Activated naive CD8-positive, alpha-beta T cell (primary cell): ENCODE data around the gene DPCD.
A peak's percentile ranks its signal among the peaks of the same experiment; 100 is the strongest.
"Not testable (repeated sequence)": the region's sequence is repeated elsewhere in the genome, so short reads cannot be mapped to it uniquely, and the experiment has no call there.

Experiments
- H3K27ac Mint-ChIP-seq: one replicate; pipeline ENCODE4 v1.8.0; 2021; ENCODE audit warnings: mixed read lengths
- H3K27me3 Mint-ChIP-seq: one replicate; pipeline ENCODE4 v1.8.0; 2021; ENCODE audit warnings: mixed read lengths
- H3K36me3 Mint-ChIP-seq: one replicate; pipeline ENCODE4 v1.8.0; 2021; ENCODE audit warnings: mixed read lengths
- H3K4me1 Mint-ChIP-seq: one replicate; pipeline ENCODE4 v1.8.0; 2021; ENCODE audit warnings: low read depth, mixed read lengths
- H3K4me3 Mint-ChIP-seq: one replicate; pipeline ENCODE4 v1.8.0; 2021; ENCODE audit warnings: mild to moderate bottlenecking, mixed read lengths
- H3K9me3 Mint-ChIP-seq: one replicate; pipeline ENCODE4 v1.8.0; 2021; ENCODE audit warnings: low read depth, mixed read lengths

DPCD gene

DNA sequence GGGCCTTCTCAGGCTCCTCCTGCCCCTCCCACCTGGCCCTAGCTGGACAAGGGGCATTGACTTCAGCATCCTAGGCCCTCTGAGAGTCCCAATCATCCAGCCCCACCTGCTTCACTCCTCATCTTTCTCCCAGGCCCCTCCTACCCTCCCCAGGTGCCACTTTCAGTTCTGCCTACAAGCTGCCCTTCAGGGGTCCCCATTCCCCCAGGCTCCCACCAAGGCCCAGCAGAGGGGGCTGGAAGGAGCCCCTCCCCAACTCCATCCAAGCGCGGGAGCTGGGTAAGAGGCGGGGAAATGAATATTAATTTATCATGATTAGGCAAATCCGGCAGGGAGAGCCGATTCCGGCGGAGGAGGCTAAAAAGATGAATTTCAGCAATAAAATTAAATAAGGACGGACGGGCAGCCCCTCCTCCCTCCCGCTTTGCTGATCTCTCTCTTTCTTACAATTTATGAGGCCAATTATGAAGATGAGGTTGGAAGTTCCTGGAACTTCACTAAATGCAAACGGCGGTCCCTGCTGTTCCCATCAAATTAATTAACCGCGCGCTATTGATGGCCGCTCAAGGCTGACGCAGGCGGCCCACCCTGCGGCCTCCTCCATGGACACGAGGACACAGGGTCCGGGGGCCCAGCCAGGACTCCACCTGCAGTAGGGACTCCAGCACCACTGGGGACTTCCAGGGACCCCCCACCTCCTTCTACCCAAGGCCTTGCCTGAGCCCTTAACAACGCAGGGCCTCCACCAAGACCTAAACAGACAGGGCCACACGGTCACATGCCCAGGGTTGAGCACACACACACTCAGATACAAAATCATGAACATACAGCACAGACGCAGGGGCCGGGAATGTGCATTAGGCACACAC lies 14.0 kb upstream of the DPCD start:
- H3K9me3 Mint-ChIP-seq: no peaks in the 10 kb centered on the region
- H3K27ac Mint-ChIP-seq: no peak overlapping the region
- H3K36me3 Mint-ChIP-seq: no peaks in the 10 kb centered on the region
- H3K4me1 Mint-ChIP-seq: peaks cover 5% of the 10 kb centered on the region
- H3K27me3 Mint-ChIP-seq: peaks cover 2% of the 10 kb centered on the region
- H3K4me3 Mint-ChIP-seq: no peak overlapping the region

DNA sequence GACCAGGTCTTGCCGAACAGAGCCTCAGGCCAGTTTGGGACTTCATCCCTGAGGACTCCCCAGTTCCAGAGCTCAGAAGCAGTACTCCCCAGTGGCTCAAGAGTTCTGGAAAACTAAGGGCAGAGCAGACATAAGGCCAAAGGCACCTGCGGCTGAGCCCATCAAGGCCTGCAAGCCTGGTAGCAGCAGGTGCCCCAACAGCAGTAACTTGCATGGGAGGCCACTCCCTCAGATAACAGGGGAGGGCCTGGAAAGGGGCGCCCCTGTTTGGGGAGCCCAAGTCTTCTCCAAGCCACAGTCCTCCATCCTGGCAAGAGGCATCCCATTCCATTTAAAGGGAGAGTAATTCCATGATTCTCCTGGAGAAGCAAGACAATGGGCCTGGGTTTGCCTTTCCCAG lies 13.0 kb upstream of the DPCD start:
- Mint-ChIP-seq H3K36me3 (no peaks in the 10 kb centered on the region), H3K9me3 (no peaks in the 10 kb centered on the region), H3K27me3 (no peaks in the 10 kb centered on the region), H3K4me3 (no peak overlapping the region), H3K27ac (no peak overlapping the region), H3K4me1 (no peaks in the 10 kb centered on the region)

DNA sequence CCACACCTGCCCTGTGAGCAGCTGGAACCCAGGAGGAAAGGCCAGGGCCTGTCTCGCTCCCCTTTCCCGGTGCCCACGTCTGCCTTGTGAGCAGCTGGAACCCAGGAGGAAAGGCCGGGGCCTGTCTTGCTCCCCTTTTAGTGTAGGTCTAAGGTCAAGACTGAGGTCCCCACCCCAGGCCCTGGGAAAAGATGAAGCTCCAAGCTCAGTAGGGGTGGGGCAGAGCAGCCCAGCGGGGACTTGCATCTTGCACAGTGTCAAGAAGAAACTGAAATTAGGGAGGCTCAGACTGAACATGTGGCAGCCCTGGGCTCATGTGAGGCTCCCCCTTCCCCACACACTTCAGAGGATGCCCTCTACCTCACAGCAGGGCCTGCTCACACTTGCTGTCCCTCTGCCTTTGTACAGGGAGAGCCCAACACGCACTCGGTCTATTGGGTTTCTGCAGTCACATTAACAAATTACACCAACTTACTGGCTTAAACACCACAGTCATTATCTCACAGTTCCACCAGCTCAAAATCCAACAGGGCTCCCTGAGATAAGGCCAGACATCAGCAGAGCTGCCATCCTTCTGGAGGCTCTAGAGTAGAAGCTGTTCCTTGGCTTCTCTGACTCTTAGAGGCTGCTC lies 12.4 kb upstream of the DPCD start:
- Mint-ChIP-seq H3K4me1 (no peaks in the 10 kb centered on the region), H3K27me3 (no peaks in the 10 kb centered on the region), H3K36me3 (no peaks in the 10 kb centered on the region), H3K27ac (no peak overlapping the region), H3K4me3 (no peak overlapping the region), H3K9me3 (no peaks in the 10 kb centered on the region)

DNA sequence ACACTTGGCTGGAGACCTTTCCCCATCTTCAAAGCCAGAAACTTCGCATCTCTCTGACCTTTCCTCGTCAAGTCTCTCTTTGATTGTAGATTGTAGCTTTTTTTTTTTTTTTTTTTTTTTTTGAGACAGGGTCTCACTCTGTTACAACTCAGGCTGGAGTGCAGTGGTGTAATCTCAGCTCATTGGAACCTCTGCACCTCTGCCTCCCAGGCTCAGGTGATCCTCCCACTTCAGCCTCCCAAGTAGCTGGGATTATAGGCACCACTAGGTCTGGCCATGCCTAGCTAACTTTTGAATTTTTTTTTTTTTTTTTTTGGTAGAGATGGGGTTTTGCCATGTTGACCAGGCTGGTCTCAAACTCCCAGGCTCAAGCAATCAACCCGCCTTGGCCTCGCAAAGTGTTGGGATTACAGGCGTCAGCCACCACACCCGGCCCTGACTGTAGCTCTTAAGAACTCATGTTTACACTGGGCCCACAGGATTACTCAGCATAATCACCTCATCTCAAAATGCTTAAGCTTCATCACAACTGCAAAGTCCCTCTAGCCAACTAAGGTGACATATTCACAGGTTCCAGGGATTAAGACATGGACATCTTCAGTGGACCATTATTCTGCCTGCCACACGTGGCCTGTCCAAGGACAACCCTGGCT lies 11.8 kb upstream of the DPCD start:
- H3K9me3 Mint-ChIP-seq: no peaks in the 10 kb centered on the region
- no peaks in the 10 kb centered on the region for H3K36me3 Mint-ChIP-seq
- H3K4me3 Mint-ChIP-seq: no peak overlapping the region
- H3K4me1 Mint-ChIP-seq: no peaks in the 10 kb centered on the region
- H3K27ac Mint-ChIP-seq: no peak overlapping the region
- H3K27me3 Mint-ChIP-seq: no peaks in the 10 kb centered on the region

DNA sequence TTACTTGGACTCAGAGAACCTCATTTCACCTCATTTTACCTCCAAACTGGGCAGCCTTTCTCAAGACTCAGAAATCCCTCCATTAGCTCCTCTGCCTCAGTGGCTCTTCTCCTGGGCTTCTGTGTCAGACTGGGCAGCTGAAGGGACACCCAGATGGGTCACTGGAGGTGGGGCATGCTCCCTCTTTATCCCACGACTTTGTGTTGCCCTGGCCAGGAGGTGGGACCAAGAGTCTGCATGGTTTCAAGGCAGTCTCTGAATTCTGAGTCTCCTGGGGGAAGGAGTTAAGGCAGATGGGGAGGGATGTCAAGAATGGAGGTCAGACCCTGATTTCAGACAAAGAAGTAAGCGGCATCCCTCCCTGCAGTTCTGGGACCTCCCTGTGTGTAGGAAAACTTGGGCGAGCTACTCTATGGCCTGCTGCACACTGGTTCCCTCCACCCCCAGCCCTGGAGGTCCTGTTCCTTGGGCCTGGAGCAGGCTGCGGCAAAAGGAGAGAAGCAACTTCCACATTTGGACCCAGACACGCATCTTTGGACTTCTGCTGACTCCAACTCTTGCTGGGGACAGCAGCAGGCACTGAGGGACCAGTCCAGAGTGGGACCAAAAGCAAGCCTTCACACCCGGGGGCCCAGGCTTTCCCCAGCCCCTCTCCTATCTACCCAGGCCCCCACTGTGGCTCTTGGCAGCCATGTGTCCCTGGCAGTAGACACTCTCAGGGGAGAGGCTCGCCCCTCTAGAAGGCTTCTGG lies 10.8 kb upstream of the DPCD start:
- no peaks in the 10 kb centered on the region for H3K27me3 Mint-ChIP-seq
- no peak overlapping the region for H3K27ac Mint-ChIP-seq
- H3K36me3 Mint-ChIP-seq: no peaks in the 10 kb centered on the region
- H3K4me3 Mint-ChIP-seq: no peak overlapping the region
- H3K4me1 Mint-ChIP-seq: no peaks in the 10 kb centered on the region
- H3K9me3 Mint-ChIP-seq: no peaks in the 10 kb centered on the region

DNA sequence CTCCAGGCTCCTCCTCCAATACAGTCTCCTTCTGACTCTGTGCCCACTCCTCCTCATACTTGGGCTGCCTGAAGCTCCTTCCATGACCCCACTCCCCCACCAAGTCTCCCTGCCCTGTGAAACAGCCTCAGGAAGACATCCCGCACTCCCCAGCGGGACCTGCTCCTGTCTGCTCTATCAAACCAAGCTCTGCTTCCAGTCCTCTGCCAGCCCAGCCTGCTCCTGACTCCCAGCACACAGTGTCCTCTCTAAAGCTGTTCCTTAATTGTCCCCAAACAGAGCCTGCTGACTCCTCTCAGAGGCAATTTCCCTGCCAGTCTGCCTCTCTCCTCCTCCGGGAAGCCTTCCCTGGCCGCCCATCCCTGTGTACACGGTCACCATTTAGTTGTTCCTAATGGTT lies 9.9 kb upstream of the DPCD start:
- H3K27ac Mint-ChIP-seq: peak overlapping the region; percentile 34

DNA sequence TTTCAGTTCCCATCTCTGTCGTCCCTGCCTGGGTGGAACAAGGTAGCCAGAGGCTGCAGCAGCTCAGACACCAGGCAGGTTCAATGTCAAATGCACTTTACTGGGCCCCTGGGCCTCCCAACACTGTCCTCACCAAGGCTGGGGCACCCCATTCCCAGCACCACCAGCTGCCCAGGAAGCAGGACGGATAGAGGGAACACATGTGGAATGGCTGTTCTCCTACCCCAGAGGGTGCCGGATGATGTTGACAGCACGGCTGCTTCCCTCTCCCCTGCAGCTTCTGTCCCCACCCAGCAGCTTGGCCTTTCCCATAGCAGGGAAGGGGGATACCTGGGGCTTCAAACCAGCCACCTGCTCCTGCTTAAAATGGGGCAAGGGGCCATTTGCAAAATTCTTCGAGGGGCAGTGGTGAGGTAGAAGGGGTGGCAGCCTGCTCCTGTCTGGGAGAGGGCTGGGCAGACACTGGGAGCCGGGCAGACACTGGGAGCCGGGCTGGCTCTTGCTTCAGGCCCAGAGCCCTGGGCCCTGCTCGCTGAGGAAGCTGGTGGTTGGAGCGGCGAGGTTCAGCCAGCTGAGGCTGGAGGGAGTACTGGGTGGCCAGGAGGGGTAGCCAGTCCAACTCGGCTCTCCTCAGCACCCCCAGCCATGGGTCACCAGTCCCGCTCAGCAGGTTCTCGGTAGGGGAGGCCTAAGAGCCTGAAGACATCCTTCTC lies 9.2 kb upstream of the DPCD start:
- peak overlapping the region; percentile 2 for H3K27ac Mint-ChIP-seq
- H3K36me3 Mint-ChIP-seq: peaks cover 1% of the 10 kb centered on the region
- peaks cover 2% of the 10 kb centered on the region for H3K4me1 Mint-ChIP-seq
- H3K4me3 Mint-ChIP-seq: no peak overlapping the region
- H3K27me3 Mint-ChIP-seq: no peaks in the 10 kb centered on the region
- no peaks in the 10 kb centered on the region for H3K9me3 Mint-ChIP-seq

More for the DNA sequence above, 9.9 kb upstream of the DPCD start:
- Mint-ChIP-seq H3K9me3 (no peaks in the 10 kb centered on the region), H3K36me3 (no peaks in the 10 kb centered on the region), H3K4me3 (no peak overlapping the region), H3K27me3 (no peaks in the 10 kb centered on the region), H3K4me1 (no peaks in the 10 kb centered on the region)

DNA sequence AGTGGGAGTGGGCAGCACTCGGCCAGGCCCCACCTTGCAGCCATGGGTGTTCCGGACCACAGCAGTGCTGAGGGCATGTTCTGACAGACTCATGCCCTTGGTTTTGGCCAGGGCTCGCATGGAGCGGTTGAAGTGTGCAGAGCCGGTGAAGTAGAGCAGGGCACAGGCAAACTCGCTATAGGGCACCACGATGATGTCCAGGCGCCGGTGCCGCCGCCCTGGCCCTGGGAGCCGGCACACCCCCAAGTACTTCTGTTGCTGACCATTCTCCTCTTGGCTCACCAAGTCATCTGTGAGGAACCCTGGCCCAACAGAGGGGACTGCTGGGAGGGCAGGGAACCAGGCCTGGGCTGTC lies 8.6 kb upstream of the DPCD start:
- Mint-ChIP-seq H3K4me1 (peaks cover 2% of the 10 kb centered on the region), H3K36me3 (peaks cover 2% of the 10 kb centered on the region), H3K4me3 (no peak overlapping the region), H3K27me3 (no peaks in the 10 kb centered on the region), H3K27ac (no peak overlapping the region), H3K9me3 (no peaks in the 10 kb centered on the region)

DNA sequence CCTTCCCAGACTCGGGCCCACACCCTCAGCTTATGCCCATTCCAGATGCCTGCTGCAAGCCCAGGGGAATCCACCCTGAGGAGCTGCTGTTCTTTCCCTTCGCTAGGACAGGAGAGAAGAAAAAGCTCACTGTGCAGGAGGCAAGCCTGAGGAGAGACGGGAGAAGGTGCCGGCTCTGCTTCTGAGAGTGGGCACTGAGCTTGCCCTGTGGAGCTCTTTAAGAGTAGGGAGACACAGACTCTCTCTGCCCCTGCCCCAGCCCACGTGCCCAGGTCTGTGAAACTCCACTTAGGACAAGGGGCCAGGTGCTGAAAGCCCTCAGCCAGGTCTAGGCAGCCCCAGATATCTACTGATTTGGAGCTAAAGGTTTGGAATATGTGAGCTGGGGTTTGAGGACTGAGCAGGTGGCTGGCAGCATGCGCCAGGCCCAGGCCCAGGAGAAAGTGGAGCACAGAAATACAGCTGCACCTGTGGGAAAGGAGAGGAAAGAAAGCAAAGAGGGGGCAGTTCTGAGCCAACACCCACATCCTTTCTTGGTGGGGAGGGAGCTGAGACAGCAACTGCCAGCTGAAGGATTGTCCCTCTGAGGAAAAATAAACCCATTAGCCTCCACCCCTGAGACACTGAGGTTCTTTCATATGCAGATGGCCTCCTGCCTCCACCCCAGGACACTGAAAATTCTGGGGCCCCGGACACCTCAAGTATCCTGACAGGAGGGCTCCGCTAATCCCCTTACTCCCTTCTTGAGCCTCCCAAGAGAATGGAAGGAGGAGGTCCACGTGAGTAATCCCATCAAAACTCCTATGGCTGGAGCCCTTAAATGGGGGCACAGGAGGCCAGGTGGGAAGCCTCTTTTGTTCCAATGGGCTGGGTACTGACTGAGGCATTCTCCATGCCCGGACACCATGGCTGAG lies 7.4 kb upstream of the DPCD start:
- H3K27me3 Mint-ChIP-seq: no peaks in the 10 kb centered on the region
- peaks cover 2% of the 10 kb centered on the region for H3K36me3 Mint-ChIP-seq
- no peak overlapping the region for H3K27ac Mint-ChIP-seq
- H3K4me1 Mint-ChIP-seq: peaks cover 2% of the 10 kb centered on the region
- no peaks in the 10 kb centered on the region for H3K9me3 Mint-ChIP-seq
- H3K4me3 Mint-ChIP-seq: no peak overlapping the region

DNA sequence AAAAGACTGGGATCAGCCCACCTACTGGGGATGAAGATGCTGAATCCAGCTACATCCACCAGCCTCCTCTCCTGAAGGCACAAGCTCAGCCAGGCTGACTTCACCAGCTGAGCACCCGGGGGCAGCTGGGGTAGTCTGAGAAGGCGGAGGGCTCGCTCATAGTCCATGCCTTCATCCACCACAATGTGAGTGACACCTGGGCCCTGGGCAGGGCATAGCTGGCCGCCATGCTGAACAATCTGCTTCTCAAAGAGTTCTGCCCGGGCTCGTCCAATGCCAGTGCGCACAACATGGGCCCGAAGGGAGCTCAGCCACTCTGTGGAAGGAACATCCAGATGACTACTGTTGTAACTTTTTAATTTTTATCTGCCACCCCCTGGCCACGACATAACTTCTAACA lies 2.3 kb upstream of the DPCD start:
- Mint-ChIP-seq H3K4me3 (peak overlapping the region; percentile 59), H3K27ac (no peak overlapping the region), H3K36me3 (peaks cover 2% of the 10 kb centered on the region), H3K9me3 (no peaks in the 10 kb centered on the region), H3K27me3 (no peaks in the 10 kb centered on the region), H3K4me1 (peaks cover 19% of the 10 kb centered on the region)

DNA sequence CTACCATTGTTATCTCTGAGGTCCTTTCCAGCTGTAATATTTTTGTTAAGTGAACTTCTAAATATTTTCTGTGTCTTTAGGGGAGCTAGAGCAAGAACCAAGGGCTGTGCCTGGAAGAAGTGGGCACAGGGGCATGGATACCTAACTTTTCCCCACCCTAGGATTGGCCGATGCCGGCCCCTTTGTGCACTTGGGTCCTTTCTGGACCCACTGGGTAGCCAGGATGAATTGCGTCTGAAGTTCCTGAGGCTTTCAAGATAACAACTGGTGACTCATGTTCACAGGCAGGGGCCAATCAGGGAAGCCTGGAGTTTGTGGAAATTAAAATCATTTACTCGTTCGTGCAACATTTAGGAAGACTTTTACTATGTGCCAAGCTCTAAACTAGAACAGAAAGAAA lies 758 bp downstream of the DPCD start:
- no peaks in the 10 kb centered on the region for H3K27me3 Mint-ChIP-seq
- H3K4me3 Mint-ChIP-seq: peak overlapping the region; percentile 92
- no peak overlapping the region for H3K27ac Mint-ChIP-seq
- peaks cover 17% of the 10 kb centered on the region for H3K4me1 Mint-ChIP-seq
- peaks cover 2% of the 10 kb centered on the region for H3K36me3 Mint-ChIP-seq
- H3K9me3 Mint-ChIP-seq: no peaks in the 10 kb centered on the region

DNA sequence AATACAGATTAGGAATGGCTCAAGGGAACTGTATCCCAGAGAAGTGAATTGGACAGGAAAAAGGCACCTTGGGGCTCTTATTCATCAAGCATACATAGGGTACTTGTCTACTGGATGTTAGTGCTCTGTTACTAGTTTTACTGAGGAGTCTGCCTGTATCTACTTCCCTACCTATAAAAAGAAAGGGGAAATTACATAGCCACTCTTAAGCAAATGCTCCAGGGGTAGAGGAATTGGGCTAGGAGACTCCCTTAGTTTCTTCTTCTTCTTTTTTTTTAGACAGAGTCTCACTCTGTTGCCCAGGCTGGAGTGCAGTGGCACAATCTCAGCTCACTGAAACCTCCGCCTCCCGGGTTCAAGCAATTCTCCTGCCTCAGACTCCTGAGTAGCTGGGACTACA lies 5.2 kb downstream of the DPCD start:
- H3K4me3 Mint-ChIP-seq, H3K27ac Mint-ChIP-seq, H3K36me3 Mint-ChIP-seq, H3K27me3 Mint-ChIP-seq, H3K9me3 Mint-ChIP-seq, H3K4me1 Mint-ChIP-seq: not testable (repeated sequence)

DNA sequence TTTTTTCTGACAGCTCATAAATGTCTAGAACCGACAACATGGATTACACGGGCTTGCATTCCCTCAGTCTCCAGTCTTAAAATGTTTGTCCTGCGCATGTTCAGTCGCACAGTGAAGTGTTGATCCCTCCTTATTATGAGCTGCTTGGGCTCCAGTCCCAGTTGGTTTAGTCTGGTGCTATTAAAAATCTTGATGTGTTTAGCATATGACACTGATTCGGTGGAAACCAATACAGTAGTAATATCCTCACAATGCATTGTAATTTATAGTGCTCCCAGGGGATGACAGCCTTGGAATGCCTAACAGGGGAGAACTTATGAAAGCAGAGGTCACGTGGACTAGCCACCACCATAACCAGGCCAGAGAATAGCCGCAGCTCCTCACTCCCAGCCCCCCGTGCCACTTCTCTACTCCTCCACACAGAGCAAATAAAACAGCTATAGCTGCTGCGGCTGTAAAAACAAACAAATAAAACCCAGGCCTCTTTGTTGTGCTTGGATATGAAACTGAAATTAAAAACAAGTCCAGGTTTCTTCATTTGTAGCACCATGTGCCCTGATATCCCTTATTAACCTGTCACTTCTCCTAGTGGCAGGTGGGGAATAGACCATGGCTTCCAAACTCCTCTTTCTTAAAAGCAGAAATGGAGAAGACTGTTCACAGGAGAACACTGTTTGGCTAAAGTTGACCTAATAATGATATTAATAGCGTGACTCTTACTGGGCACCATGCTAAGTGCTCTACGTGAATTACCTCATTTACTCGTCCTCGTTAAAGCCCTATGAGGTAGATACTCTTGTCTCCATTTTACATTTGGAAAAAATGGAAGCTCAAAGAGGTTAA lies 7.7 kb downstream of the DPCD start:
- Mint-ChIP-seq H3K36me3 (no peaks in the 10 kb centered on the region), H3K27me3 (no peaks in the 10 kb centered on the region), H3K4me3 (no peak overlapping the region), H3K27ac (no peak overlapping the region), H3K9me3 (no peaks in the 10 kb centered on the region), H3K4me1 (no peaks in the 10 kb centered on the region)
